Fibroblast of lung (primary cell): ENCODE data around the gene STPG4.

ENCODE experiments used
- EZH2 ChIP-seq: IDR thresholded peaks from 2 replicates; pipeline ENCODE4 v1.5.1; 2012; ENCODE audit warnings: low read length, control low read depth, mild to moderate bottlenecking; ENCODE audit errors: missing control alignments
- TF ChIP-seq, protein P1 (sequence below), 2 donors: IDR thresholded peaks in 1 of 2; conservative IDR thresholded peaks in 1 of 2; 1 replicate in 1 of 2; 2 replicates in 1 of 2; pipeline ENCODE4 v1.5.1; 2011 to 2012; ENCODE audit warnings: low read length in 2 of 2, control low read depth in 1 of 2, inconsistent platforms in 1 of 2, low read depth in 1 of 2, mild to moderate bottlenecking in 1 of 2

DNA sequence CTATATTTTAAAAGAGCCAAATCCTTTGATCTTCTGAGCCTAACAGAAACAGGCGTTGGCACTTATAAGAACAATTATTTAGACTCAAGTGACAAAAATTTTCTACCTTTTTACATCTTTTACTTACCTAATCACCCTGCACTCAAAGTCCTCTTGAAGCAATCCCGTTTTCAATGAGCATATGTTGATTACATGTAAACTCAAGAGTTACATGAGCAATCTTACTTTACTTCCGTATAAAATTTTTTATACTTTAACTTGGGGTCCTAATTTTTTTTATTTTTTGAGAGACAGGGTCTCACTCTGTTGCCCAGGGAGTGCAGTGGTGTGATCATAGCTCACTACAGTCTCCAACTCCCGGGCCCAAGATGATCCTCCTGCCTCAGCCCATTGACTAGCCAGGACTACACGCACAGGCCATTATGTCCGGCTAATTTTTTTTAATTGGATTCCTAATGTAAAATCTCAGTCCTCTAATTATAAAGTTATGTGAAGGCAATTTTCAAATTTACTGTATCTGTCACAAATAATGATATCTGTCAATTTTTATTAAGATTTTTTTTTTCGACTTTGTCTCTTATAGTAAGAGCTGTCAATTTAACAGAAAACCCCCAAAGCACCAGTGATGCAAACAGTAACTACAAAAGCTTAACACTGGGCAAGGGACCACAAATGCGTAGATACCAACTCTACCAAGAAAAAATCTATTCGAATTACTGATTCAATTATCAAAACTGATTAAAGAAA lies 19.1 kb upstream of the STPG4 start:
- TF ChIP-seq, protein P1, sequence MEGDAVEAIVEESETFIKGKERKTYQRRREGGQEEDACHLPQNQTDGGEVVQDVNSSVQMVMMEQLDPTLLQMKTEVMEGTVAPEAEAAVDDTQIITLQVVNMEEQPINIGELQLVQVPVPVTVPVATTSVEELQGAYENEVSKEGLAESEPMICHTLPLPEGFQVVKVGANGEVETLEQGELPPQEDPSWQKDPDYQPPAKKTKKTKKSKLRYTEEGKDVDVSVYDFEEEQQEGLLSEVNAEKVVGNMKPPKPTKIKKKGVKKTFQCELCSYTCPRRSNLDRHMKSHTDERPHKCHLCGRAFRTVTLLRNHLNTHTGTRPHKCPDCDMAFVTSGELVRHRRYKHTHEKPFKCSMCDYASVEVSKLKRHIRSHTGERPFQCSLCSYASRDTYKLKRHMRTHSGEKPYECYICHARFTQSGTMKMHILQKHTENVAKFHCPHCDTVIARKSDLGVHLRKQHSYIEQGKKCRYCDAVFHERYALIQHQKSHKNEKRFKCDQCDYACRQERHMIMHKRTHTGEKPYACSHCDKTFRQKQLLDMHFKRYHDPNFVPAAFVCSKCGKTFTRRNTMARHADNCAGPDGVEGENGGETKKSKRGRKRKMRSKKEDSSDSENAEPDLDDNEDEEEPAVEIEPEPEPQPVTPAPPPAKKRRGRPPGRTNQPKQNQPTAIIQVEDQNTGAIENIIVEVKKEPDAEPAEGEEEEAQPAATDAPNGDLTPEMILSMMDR (conservative IDR thresholded peaks at IDR 0.05 in 1 of 2, IDR thresholded peaks at IDR 0.05 in 1 of 2; ENCODE audit: low read depth in 1 of 2, low read length in 2 of 2), result no peak
- TF ChIP-seq EZH2, result no peak
